GM06990 (cell line): ENCODE data around the gene TMEM150C.

Experiments used
- DNase-seq: peaks from one replicate; pipeline ENCODE4 v3.0.0-alpha.2; 2011; ENCODE audit not compliant: insufficient read length; ENCODE audit errors: extremely low read depth
- H3K27me3 ChIP-seq: replicated peaks from 2 replicates; pipeline ENCODE4 v1.6.0; 2011; ENCODE audit warnings: low read length; ENCODE audit not compliant: control insufficient read depth, insufficient read depth
- H3K36me3 ChIP-seq: 2 replicates; pipeline ENCODE4 v1.5.1; 2011; ENCODE audit warnings: low read length; ENCODE audit not compliant: control insufficient read depth, insufficient read depth
- H3K4me3 ChIP-seq: replicated peaks from 2 replicates; pipeline ENCODE4 v1.5.1; 2011; ENCODE audit warnings: low read depth, mild to moderate bottlenecking, control low read depth, low read length
- CTCF ChIP-seq: IDR thresholded peaks from 2 replicates; pipeline ENCODE4 v1.5.1; 2011; ENCODE audit warnings: low read length, control low read depth, mild to moderate bottlenecking, inconsistent platforms; ENCODE audit not compliant: insufficient read depth, poor library complexity, severe bottlenecking

The TMEM150C gene

GRCh38 chr4:82529322-82529721, 32.5 kb downstream of the TMEM150C start:
- no peak for DNase-seq
- Histone ChIP-seq H3K4me3 (no peak overlapping the region), H3K27me3 (no peaks in the 10 kb centered on the region), H3K36me3 (no peaks in the 10 kb centered on the region)
- no peak for TF ChIP-seq CTCF

GRCh38 chr4:82528868-82529267, 32.9 kb downstream of the TMEM150C start:
- Histone ChIP-seq H3K4me3 (no peak overlapping the region), H3K27me3 (no peaks in the 10 kb centered on the region), H3K36me3 (no peaks in the 10 kb centered on the region)
- no peak for DNase-seq
- TF ChIP-seq CTCF = no peak

GRCh38 chr4:82528074-82528473, 33.7 kb downstream of the TMEM150C start:
- no peak for TF ChIP-seq CTCF
- H3K27me3 ChIP-seq = no peaks in the 10 kb centered on the region

GRCh38 chr4:82525307-82525911, 36.4 kb downstream of the TMEM150C start:
- Histone ChIP-seq H3K4me3 (no peak overlapping the region), H3K36me3 (no peaks in the 10 kb centered on the region), H3K27me3 (no peaks in the 10 kb centered on the region; the same call in 1 of the 2 replicates)
- no peak for TF ChIP-seq CTCF
- no peak for DNase-seq

More at GRCh38 chr4:82528074-82528473, 33.7 kb downstream of the TMEM150C start:
- Histone ChIP-seq H3K36me3 (no peaks in the 10 kb centered on the region), H3K4me3 (no peak overlapping the region)
- DNase-seq = no peak

- Histone ChIP-seq H3K4me3 (no peak overlapping the region), H3K36me3 (no peaks in the 10 kb centered on the region), H3K27me3 (no peaks in the 10 kb centered on the region; the same call in 1 of the 2 replicates)
- no peak for DNase-seq
- TF ChIP-seq CTCF = no peak
Observed at GRCh38 chr4:82524570-82525152, 37.1 kb downstream of the TMEM150C start.
